RWPE2 (cell line): ENCODE measurements around the gene TNK2.
A peak's percentile ranks its signal among the peaks of the same experiment; 100 is the strongest.
"Not testable (repeated sequence)": the region's sequence is repeated elsewhere in the genome, so short reads cannot be mapped to it uniquely, and the experiment has no call there.

Experiments used
- ATAC-seq: fragments of 200-7000 bp; cut with Tn5 transposase; 3 replicates; pipeline ENCODE4 v1.9.1; 2021; ENCODE audit warnings: low read depth
- DNase-seq: peaks from one replicate; pipeline ENCODE4 v3.0.0-alpha.2; 2020; ENCODE audit warnings: low spot score
- H3K27ac ChIP-seq: fragments of 450-650 bp; 2 replicates; pipeline ENCODE4 v1.5.1; 2017; ENCODE audit warnings: mild to moderate bottlenecking; ENCODE audit not compliant: poor library complexity, severe bottlenecking
- H3K27me3 ChIP-seq: fragments of 250-450 bp; sonication (Bioruptor Pico); 2 replicates; pipeline ENCODE4 v1.5.1; 2021; ENCODE audit warnings: mild to moderate bottlenecking, moderate library complexity; ENCODE audit not compliant: insufficient read depth, poor library complexity, severe bottlenecking
- H3K36me3 ChIP-seq: fragments of 250-450 bp; sonication (Bioruptor Pico); 2 replicates; pipeline ENCODE4 v1.5.1; 2020; ENCODE audit warnings: low read depth, mild to moderate bottlenecking, moderate library complexity
- H3K4me1 ChIP-seq: fragments of 250-450 bp; sonication (Bioruptor Pico); 2 replicates; pipeline ENCODE4 v1.5.1; 2021; ENCODE audit warnings: mild to moderate bottlenecking, moderate library complexity; ENCODE audit not compliant: insufficient read depth, poor library complexity, severe bottlenecking
- H3K4me3 ChIP-seq: fragments of 250-450 bp; sonication (Bioruptor Pico); 2 replicates; pipeline ENCODE4 v1.5.1; 2021; ENCODE audit warnings: mild to moderate bottlenecking, moderate library complexity; ENCODE audit not compliant: severe bottlenecking
- H3K9me3 ChIP-seq: fragments of 250-450 bp; sonication (Bioruptor Pico); 2 replicates; pipeline ENCODE4 v1.5.1; 2021; ENCODE audit warnings: mild to moderate bottlenecking, moderate library complexity; ENCODE audit not compliant: severe bottlenecking
- CTCF ChIP-seq: fragments of 450-650 bp; IDR thresholded peaks from one replicate; pipeline ENCODE4 v1.5.1; 2017; ENCODE audit warnings: mild to moderate bottlenecking, moderate library complexity; ENCODE audit not compliant: poor library complexity, severe bottlenecking

TNK2 gene

GRCh38 chr3:195821403-195822130 lies 86.8 kb downstream of the TNK2 start:
- Histone ChIP-seq H3K9me3 (no peaks in the 10 kb centered on the region), H3K27me3 (no peaks in the 10 kb centered on the region), H3K4me3 (no peak overlapping the region), H3K36me3 (no peaks in the 10 kb centered on the region), H3K4me1 (peaks cover 10% of the 10 kb centered on the region), H3K27ac (no peak overlapping the region)
- TF ChIP-seq CTCF = no peak
- ATAC-seq (peak; percentile 76), DNase-seq (no peak)

DNA sequence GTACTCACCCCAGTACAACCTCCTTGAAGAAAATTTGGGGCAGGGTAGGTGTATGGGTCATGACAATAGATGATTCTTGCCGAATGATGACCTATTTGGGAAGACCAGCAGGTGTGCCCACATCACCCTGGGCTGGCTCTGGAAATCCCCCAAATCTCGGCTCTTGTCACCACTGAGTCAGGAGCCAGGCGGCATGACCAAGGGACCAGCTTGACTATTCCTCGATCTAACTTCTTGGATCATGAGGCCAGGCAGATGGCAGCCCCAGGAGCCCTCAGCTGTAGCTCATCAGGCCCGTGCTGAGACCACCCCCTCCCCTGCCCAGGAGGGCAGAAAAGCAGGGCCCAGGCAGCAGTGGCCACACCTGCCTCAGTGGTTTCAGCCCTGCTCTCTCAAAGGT lies 87.5 kb downstream of the TNK2 start:
- no peaks in the 10 kb centered on the region for H3K9me3 ChIP-seq
- DNase-seq (no peak), ATAC-seq (no peak)
- H3K27ac ChIP-seq = no peak overlapping the region
- H3K36me3 ChIP-seq = no peaks in the 10 kb centered on the region
- no peaks in the 10 kb centered on the region for H3K27me3 ChIP-seq
- peaks cover 10% of the 10 kb centered on the region for H3K4me1 ChIP-seq
- TF ChIP-seq CTCF = no peak
- H3K4me3 ChIP-seq = no peak overlapping the region

GRCh38 chr3:195820186-195820585 lies 88.2 kb downstream of the TNK2 start:
- H3K27me3 ChIP-seq = no peaks in the 10 kb centered on the region
- ATAC-seq (no peak), DNase-seq (no peak)
- H3K4me3 ChIP-seq = no peak overlapping the region
- H3K36me3 ChIP-seq = no peaks in the 10 kb centered on the region
- no peak overlapping the region for H3K27ac ChIP-seq
- peaks cover 10% of the 10 kb centered on the region for H3K4me1 ChIP-seq
- no peak for TF ChIP-seq CTCF
- no peaks in the 10 kb centered on the region for H3K9me3 ChIP-seq

GRCh38 chr3:195818301-195818700 lies 90.0 kb downstream of the TNK2 start:
- Histone ChIP-seq H3K27ac (no peak overlapping the region), H3K27me3 (no peaks in the 10 kb centered on the region), H3K36me3 (no peaks in the 10 kb centered on the region), H3K4me1 (peaks cover 10% of the 10 kb centered on the region), H3K4me3 (no peak overlapping the region), H3K9me3 (no peaks in the 10 kb centered on the region)
- TF ChIP-seq CTCF = no peak
- ATAC-seq (no peak), DNase-seq (no peak)

- no peak for TF ChIP-seq CTCF
- Histone ChIP-seq H3K4me3 (no peak overlapping the region), H3K9me3 (no peaks in the 10 kb centered on the region), H3K36me3 (no peaks in the 10 kb centered on the region), H3K4me1 (peaks cover 10% of the 10 kb centered on the region), H3K27me3 (no peaks in the 10 kb centered on the region), H3K27ac (no peak overlapping the region)
- DNase-seq (no peak), ATAC-seq (no peak)
Measured at GRCh38 chr3:195817578-195818135, 90.7 kb downstream of the TNK2 start.

- H3K4me1 ChIP-seq, H3K4me3 ChIP-seq, ATAC-seq, H3K27ac ChIP-seq, H3K36me3 ChIP-seq, H3K9me3 ChIP-seq, DNase-seq, H3K27me3 ChIP-seq: not testable (repeated sequence)
Measured at GRCh38 chr3:195816276-195816913, 92.0 kb downstream of the TNK2 start.
